Measurements from ENCODE around the gene MPHOSPH8.

- TF ChIP-seq EZH2 (IDR thresholded peaks at IDR 0.05; ENCODE audit: insufficient read depth, low read length) (no peak), CTCF (IDR thresholded peaks at IDR 0.05; ENCODE audit: insufficient read depth, low read depth, low read length) (no peak)
These were observed 839 bp downstream of the MPHOSPH8 start for GRCh38 chr13:19634256-19634740.
